Measurements from ENCODE around the gene LNPEP. TPM values are rescaled to one million over a fixed set of nuclear protein-coding genes. Genes with fewer than 3 reads are reported as not detected.
"Not testable (repeated sequence)": the region's sequence is repeated elsewhere in the genome, so short reads cannot be mapped to it uniquely, and the experiment has no call there.

LNPEP gene
- total RNA-seq, 1 donor from 2014 or later, result 61.4 TPM

- intact Hi-C loops (cut with DNase I), result no loop called here
- DNase-seq (ENCODE audit: low spot score), result no peak
Measured at GRCh38 chr5:97076098-97076497, 140.2 kb downstream of the LNPEP start.

GRCh38 chr5:97077246-97077645 is 141.4 kb downstream of the LNPEP start:
- DNase-seq (ENCODE audit: low spot score), result no peak
- intact Hi-C loops (cut with DNase I), result no loop called here

- intact Hi-C loops (cut with DNase I), result no loop called here
- no peak for DNase-seq (ENCODE audit: low spot score)
Measured at GRCh38 chr5:97078958-97079743, 143.3 kb downstream of the LNPEP start.

GRCh38 chr5:97084782-97085458 is 149.0 kb downstream of the LNPEP start:
- intact Hi-C loops (cut with DNase I); DNase-seq (ENCODE audit: low spot score): not testable (repeated sequence)

- intact Hi-C loops (cut with DNase I), result no loop called here
- no peak for DNase-seq (ENCODE audit: low spot score)
Measured at GRCh38 chr5:97085459-97086181, 149.7 kb downstream of the LNPEP start.

Other genes with a start within 250 kb of the LNPEP start
- 33.6 TPM for gene ERAP1, start 128.1 kb upstream of the LNPEP start, total RNA-seq
- gene ERAP2, start 59.6 kb upstream of the LNPEP start, total RNA-seq, result 4.8 TPM
- gene LIX1, start 206.5 kb downstream of the LNPEP start, total RNA-seq, result not detected
- 19.2 TPM for gene RIOK2, start 247.2 kb downstream of the LNPEP start, total RNA-seq

All from cardiac septum (tissue), 1 donor.